Posterior vena cava (tissue), 2 donors: ENCODE results near the gene PRR22. TPM values are rescaled to one million over a fixed set of nuclear protein-coding genes. Genes with fewer than 3 reads are reported as not detected.
A peak's percentile ranks its signal among the peaks of the same experiment; 100 is the strongest.
"Not testable (repeated sequence)": the region's sequence is repeated elsewhere in the genome, so short reads cannot be mapped to it uniquely, and the experiment has no call there.

Experiments
- DNase-seq: peaks from one replicate; pipeline ENCODE4 v3.0.0-alpha.2; 2020; ENCODE audit warnings: low spot score
- intact Hi-C, 2 donors: fragments of 100-400 bp; cut with DNase I; formaldehyde crosslinking; loops; one replicate each; pipeline versions ENCODE4 v1.14.1 to v1.14.2; 2022 to 2023
- total RNA-seq, 2 donors: library from RNA; stranded (reverse); fragmentation: NEBNext Ultra II Directional; extraction: Animal tissue kit (Norgen Biotek cat#: 25700); gene quantifications; one replicate each; pipeline ENCODE4 v1.2.1, GENCODE V29; 2021
- donor health status: DM: yes; HTN: yes; CAD: no.
- donor health status: DM: yes; HTN: yes; CAD: no.

Gene PRR22
- total RNA-seq, 2 donors from 2014 or later, result 1.00 to 2.2 TPM

DNA sequence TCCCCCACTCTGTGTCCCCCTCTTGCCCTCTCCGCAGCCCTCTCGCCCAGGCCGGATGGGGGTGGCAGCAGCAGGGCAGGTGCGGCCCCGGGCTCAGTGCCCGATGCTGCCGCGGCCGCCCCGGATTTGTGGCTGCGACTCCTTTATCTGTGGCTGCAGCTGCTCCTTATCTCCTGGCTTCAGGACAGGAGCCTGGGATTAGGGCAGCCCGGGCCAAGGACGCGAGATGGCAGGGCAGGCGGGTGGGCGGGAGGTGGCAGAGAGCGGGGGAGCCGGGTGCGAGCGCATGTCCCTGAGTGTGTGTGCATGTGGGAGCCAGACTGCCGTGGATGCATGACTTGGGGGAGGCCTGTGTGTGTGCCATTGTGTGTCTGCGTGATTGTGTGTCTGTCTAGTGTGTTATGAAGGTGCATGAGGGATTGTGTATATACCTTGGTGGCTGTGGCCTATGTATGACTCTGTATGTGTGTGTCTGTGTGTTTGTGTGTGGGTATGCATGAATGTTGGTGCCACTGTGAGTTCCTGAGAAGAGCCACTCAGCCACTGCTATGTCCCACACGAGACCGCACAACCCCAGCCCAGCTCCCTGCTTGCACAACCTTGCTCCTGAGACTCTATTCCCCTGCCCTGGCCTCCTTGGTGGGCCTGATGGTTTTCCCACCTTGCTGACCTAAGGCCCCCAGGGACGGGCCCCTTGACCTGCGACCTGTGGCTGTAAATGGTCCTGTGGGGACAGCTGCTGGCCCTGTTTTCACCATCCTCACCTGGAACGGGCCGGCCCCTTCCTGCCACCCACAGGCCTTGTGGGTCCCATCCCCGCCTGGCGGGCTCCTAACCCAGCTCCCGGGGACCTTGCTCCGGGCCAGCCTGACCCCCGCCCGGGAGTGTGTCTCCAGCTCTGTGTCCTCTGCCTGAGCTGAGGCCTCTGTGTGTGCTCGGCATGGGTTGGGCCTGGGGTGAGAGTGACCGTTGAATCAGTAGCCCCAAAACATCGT, 15.0 kb upstream of the PRR22 start:
- intact Hi-C loops, result no loop called here
- no peak for DNase-seq

GRCh38 chr19:5798244-5798643, 13.7 kb upstream of the PRR22 start:
- DNase-seq, result no peak
- intact Hi-C loops, result no loop called here

- intact Hi-C loops, result no loop called here
- DNase-seq, result no peak
These were observed 10.9 kb upstream of the PRR22 start for GRCh38 chr19:5795382-5795919.

DNA sequence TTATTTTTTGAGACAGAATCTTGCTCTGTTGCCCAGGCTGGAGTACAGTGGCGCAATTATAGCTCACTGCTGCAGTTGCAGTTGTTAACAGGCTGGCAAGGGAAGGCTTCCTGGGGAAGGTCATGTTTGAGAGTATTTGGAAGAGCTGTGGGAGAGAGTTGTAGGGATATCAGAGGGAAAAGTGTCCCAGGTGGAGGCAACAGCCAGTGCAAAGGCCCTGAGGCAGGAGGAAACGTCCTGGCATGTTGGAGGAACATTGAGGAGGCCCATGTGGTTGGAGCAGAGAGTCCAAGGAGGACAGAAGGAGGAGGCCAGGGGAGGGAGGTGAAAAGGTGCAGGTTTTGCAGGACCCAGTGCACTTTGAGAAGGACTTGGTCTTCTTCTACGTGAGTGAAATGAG, 8.6 kb upstream of the PRR22 start:
- no peak for DNase-seq
- intact Hi-C loops, result no loop called here

GRCh38 chr19:5792224-5792623, 7.7 kb upstream of the PRR22 start:
- intact Hi-C loops, result no loop called here
- no peak for DNase-seq

- intact Hi-C loops, result no loop called here
- peak; percentile 99 for DNase-seq
These were observed 6.3 kb upstream of the PRR22 start, which contains the start of gene DUS3L for GRCh38 chr19:5790559-5791520. DUS3L (minus strand) TSS chr19:5791163; CDS start chr19:5791141, 22 bp downstream.

DNA sequence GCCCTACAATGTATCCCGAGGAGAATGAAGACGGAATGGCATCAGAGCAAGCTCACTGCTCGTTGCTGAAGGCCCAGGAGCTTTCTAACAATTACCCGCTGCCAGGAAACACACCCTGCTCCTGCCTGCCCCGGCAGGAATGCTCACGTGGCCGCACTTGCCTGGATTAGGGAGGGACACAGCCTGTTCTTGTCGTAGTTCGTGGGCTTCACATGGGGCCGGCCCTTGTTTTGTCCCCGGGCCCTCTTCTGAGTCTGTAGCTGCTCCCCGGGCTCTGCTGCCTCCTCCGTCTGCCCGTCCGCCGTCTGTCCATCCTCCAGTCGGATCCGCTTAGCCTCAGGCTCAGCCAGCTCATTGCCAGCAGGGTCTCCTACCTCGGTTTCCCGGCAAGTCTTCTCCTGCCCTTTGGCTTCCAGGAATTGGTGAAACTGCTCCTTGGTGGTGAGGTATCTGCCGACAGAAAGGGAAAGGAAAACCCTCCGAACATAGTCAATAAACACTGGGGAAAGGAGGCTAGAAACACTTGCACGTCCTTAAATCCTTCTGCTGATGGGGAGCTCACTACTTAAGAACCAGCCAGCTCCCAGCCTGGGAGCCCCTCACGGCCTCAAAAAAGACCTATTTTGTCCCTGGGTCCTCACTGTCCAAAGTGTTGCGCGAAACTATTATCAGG, 5.5 kb upstream of the PRR22 start:
- intact Hi-C loops, result no loop called here
- DNase-seq, result no peak

- intact Hi-C loops, result no loop called here
- no peak for DNase-seq
These were observed 4.8 kb upstream of the PRR22 start for GRCh38 chr19:5789351-5789761.

GRCh38 chr19:5788422-5788821, 3.9 kb upstream of the PRR22 start:
- intact Hi-C loops, result no loop called here
- DNase-seq, result no peak

- intact Hi-C loops, result no loop called here
- DNase-seq, result no peak
These were observed 3.0 kb upstream of the PRR22 start for GRCh38 chr19:5787409-5788182.

- no peak for DNase-seq
- intact Hi-C loops, result no loop called here
These were observed 2.3 kb upstream of the PRR22 start for GRCh38 chr19:5786593-5787408.

DNA sequence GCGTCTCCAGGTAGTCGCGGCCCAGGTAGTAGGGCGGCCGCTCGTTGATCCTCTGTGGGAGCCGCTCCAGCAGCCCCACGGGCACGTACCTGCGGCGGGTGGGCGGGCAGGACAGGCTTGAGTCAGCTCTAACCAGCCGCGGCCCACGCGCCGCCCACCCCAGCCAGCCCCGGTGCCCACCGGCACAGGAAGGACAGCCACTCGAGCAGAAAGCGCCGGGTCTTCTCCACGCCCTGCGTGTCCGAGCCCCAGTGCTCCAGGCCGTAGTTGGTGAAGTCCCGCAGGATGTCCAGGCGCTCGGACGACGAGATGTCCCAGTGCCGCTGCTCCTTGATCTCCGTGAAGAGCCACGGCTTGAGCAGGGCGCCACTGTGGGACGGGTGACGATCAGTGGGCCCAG, 877 bp upstream of the PRR22 start:
- no peak for DNase-seq

DNA sequence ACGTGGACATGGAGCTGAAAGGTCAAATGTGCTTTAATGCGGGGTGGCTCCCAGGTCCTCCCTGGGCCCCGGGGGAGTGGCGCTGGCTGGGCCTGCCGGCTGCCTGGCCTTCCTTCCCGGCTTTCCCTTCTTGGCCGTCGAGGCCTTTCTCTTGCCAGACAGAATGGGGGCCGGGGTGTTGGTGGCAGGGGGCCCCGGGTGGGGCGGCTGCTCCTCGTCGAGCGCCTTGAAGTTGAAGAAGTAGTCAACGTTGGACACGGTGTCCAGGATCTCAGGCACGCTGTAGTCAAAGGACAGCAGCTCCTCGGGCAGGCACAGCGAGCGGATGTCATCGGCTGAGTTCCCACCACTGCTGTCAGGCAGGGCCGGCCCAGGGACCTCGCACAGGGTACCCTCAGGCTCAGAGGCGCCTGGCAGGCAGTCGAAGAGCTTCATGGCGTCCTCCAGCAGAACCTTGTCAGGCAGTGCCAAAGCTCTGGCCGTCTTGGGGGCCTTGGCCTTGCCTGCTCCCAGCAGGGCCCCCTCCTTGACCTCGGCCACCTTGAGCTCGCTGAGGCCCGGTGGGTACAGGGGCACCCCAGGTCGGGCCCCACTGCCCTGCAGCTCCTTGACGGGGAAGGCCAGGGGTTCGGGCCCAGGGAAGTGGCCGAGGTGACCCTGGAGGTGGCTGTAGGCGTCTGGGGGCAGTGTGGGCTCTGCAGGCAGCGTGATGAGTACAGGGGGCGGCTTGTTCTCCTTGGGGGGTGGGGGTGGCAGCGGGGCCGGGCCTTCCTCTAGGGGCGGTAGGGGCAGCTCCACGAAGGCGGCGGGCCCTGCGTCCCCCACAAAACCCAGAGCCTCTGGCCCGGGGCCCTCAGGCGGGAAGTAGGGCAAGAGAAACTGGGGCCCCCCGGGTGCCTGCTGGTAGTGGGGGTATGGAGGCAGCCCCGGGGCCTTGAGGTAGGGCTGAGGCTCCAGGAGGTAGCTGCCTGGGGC, 1.3 kb downstream of the PRR22 start:
- intact Hi-C loops, result no loop called here
- DNase-seq, result no peak

More for the DNA sequence above, 877 bp upstream of the PRR22 start:
- intact Hi-C loops, result no loop called here

DNA sequence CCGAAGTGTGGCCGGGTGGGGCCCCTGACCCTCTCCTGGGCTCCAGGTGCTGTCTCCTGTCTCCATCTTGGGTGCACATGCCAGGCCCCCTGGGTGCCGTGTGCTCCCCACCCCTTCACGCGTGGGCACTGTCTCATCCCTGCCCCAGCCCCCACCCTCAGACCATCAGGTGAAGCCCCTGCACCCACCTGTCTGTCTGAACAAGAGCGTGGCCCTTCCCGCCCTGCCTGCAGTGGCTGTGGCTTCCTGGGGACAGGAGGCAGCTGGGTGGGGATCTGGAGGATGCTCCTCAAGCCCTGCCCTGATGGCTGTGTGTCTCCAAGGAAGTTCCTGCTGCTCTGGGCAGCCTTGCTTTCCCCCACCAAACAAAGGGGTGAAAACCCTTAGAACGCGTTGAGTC, 2.2 kb downstream of the PRR22 start:
- DNase-seq, result no peak
- intact Hi-C loops, result no loop called here

GRCh38 chr19:5780916-5781315, 3.6 kb downstream of the PRR22 start:
- DNase-seq, intact Hi-C loops: not testable (repeated sequence)

GRCh38 chr19:5778402-5778801, 6.1 kb downstream of the PRR22 start:
- intact Hi-C loops, result no loop called here
- no peak for DNase-seq
